Stimulated activated CD8-positive, alpha-beta memory T cell treated with anti-CD3 and anti-CD28 coated beads, Interleukin-4, amount 100 ng/mL, for 48 hours (primary cell): ENCODE data around the gene MAP3K14.

Source experiments
- DNase-seq: peaks from one replicate; pipeline ENCODE4 v3.0.0-alpha.2; 2020

The MAP3K14 gene

DNA sequence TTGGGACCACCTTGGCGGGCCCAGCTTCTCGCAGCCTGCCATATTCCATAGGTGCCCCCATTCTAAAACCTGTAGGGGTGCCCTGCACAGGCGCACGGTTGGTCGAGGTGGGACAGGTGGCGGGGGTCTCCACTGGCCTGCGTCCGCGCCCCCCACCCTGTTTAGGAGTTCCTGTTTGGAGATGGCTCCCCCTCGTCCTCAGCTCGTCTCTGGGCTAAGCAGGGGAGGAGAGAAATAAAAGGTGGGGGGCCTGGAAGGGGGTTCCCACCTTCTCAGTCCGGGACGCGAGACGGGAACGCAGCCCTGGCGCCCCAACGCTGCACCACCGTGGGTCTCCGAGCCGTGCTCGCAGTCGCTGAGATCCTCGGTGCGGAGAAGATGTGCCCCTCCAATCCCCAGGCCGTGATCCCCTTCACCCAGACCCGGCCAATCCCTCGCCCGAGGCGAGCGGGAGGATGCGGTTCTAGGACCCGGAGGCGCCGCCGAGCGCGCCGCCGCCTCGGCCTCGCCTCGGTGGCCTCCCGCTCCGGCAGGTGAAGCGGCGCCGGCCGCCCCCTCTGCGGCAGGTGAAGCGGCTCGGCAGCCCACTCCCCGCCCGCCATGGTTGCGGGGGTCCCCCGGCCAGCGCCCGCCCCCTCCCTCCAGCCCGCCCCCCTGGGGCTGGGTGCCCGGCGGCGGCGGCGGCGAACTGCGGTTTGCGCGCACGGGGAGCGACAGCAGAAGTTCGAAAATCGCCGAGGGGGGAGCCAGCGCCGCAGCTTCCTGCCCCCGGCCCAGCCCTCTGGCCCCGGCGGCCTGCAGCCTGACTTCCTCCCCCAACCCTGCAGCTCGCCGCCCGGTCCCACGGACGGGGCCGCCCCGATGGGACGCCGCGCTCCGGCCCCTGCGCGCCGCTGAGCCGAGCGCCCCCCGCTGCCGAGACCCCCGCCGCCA is 95.5 kb downstream of the MAP3K14 start, which contains the start of gene FMNL1:
Gene FMNL1 (plus strand): TSS at position 805 of the 933 bp plus-strand sequence. CDS start 240 bp downstream, outside the sequence.
- peak; percentile 75 for DNase-seq

DNA sequence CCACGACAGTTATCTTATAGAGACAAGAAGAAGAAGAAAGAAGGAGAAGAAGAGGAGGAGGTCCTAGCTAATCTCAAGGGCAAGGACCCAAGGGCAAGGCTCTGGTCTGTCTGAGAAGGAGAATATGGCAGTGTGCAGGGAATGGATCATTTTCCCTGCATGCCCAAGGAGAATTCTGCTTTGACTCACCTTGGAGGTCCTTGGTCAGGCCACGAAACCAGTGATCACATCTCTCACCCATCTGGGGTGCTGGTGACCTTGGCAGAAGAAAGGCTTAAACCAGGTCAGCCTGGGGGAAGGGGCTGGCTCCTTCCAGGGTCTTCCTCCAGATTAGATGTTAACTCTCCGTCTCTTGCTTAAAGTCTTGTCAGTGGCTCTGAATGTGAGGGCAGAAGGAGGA is 96.7 kb downstream of the MAP3K14 start:
- no peak for DNase-seq

DNA sequence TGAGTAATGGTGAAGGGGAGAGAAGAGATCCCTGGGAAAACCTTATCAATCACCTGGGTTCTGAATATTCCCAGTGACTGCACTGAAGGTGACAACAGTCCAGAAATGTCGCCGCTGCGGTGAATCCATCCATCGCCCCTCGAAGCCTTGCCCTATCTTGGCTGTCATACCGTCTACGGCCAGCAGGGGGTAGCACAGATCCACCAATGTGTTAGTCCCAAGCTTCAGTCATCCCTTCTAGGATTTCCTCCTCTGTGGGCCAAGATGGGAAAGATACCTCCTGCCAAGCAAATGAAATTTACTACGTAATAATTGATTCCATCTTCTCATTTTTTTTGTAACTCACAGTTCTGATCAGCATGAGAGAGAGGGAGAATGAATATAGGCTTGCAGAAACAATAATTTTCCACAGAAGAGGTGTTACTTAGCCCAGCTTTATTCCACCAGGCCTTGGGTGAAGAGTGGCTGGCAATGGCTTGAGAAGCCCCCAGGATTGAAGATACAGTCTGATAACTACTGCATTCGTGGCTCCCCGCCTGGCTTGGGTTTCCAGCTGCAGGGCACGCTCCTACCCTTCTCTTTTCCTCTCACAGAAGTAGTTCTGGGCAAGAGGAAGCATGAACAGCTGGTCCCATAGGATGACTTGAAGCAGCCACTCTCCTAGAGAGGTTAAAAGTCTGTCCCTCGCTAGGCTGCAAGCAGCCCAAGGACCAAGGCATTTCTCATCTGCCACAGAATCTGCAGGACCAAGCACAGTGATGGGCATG is 97.7 kb downstream of the MAP3K14 start:
- peak; percentile 98 for DNase-seq
